ENCODE results near the gene ANKRD33B. TPM values are rescaled to one million over a fixed set of nuclear protein-coding genes. Genes with fewer than 3 reads are reported as not detected.
"Not testable (repeated sequence)": the region's sequence is repeated elsewhere in the genome, so short reads cannot be mapped to it uniquely, and the experiment has no call there.

ANKRD33B gene
- total RNA-seq, 1 donor from 2014 or later: 0.83 TPM

DNA sequence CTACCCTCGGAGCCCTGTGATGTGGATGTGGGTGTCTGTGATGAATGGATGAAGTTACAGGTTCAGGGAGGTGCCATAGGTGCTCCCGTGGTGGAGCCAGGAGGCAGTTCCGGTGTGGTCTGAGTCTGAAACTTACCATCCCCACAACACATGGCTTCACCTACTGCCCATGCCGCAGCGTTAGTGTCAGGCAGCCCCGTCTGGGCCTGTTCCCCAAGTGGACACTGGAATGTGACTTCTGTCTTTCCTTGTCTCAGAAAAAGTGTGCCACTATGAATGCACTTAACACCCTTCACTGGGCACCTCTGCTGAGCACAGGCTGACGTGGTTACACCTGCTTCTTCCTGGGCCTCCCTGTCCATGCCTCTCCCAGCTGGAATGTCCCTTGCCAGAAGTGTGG, 8.6 kb downstream of the ANKRD33B start:
- H3K4me1 Mint-ChIP-seq (ENCODE audit: unreplicated experiment): peaks cover 13% of the 10 kb centered on the region

DNA sequence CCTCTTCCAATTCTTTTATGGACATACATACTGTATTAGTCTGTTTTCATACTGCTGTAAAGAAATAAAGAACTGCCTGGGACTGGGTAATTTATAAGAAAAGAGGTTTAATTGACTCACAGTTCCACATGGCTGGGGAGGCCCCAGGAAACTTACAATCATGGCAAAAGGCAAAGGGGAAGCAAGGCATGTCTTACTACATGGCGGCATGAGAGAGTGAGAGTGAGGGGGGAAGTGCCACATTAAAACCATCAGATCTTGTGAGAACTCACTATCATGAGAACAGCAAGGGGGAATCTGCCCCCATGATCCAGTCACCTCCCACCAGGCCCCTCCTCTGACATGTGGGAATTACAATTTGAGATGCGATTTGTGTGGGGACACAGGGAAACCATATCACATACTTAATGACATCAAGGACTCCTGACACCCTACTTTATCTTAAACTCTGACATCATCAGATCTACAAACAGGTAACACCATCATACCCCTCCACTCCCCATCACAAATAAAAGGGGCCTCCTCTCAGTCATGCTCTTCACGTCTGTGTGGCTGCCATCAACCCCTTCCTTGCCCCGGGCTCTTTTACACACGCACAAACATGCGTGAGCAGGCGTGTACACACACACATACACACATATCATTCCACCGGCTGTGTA, 9.7 kb downstream of the ANKRD33B start:
- TF ChIP-seq, protein P1, sequence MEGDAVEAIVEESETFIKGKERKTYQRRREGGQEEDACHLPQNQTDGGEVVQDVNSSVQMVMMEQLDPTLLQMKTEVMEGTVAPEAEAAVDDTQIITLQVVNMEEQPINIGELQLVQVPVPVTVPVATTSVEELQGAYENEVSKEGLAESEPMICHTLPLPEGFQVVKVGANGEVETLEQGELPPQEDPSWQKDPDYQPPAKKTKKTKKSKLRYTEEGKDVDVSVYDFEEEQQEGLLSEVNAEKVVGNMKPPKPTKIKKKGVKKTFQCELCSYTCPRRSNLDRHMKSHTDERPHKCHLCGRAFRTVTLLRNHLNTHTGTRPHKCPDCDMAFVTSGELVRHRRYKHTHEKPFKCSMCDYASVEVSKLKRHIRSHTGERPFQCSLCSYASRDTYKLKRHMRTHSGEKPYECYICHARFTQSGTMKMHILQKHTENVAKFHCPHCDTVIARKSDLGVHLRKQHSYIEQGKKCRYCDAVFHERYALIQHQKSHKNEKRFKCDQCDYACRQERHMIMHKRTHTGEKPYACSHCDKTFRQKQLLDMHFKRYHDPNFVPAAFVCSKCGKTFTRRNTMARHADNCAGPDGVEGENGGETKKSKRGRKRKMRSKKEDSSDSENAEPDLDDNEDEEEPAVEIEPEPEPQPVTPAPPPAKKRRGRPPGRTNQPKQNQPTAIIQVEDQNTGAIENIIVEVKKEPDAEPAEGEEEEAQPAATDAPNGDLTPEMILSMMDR (IDR thresholded peaks at IDR 0.05): no peak
- no peak overlapping the region for H3K27ac Mint-ChIP-seq (ENCODE audit: unreplicated experiment)

More for the DNA sequence above, 8.6 kb downstream of the ANKRD33B start:
- H3K36me3 Mint-ChIP-seq (ENCODE audit: unreplicated experiment): no peaks in the 10 kb centered on the region
- no peak overlapping the region for H3K27ac Mint-ChIP-seq (ENCODE audit: unreplicated experiment)
- TF ChIP-seq, protein P1 (IDR thresholded peaks at IDR 0.05): no peak
- H3K9me3 Mint-ChIP-seq (ENCODE audit: unreplicated experiment): no peaks in the 10 kb centered on the region
- H3K27me3 Mint-ChIP-seq (ENCODE audit: unreplicated experiment): no peaks in the 10 kb centered on the region
- DNase-seq (ENCODE audit: extremely low spot score, unreplicated experiment): no peak
- H3K4me3 Mint-ChIP-seq (ENCODE audit: unreplicated experiment): no peak overlapping the region

DNA sequence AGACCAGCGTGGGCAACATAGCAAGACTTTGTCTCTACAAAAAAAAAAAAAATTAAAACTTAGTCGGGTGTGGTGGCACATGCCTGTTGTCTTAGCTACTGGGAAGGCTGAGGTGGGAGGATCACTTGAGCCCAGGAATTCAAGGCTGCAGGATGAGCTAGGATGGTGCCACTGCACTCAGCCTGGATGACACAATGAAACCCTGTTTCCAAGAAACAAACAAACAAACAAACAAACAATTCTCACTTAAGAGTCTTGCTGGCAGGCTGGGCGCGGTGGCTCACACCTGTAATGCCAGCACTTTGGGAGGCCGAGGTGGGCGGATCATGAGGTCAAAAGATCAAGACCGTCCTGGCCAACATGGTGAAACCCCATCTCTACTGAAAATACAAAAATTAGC, 11.0 kb downstream of the ANKRD33B start:
- DNase-seq (ENCODE audit: extremely low spot score, unreplicated experiment); H3K9me3 Mint-ChIP-seq (ENCODE audit: unreplicated experiment); H3K4me3 Mint-ChIP-seq (ENCODE audit: unreplicated experiment); H3K36me3 Mint-ChIP-seq (ENCODE audit: unreplicated experiment); H3K4me1 Mint-ChIP-seq (ENCODE audit: unreplicated experiment); H3K27ac Mint-ChIP-seq (ENCODE audit: unreplicated experiment); H3K27me3 Mint-ChIP-seq (ENCODE audit: unreplicated experiment): not testable (repeated sequence)

More for the DNA sequence above, 9.7 kb downstream of the ANKRD33B start:
- no peaks in the 10 kb centered on the region for H3K9me3 Mint-ChIP-seq (ENCODE audit: unreplicated experiment)
- DNase-seq (ENCODE audit: extremely low spot score, unreplicated experiment): no peak
- H3K4me3 Mint-ChIP-seq (ENCODE audit: unreplicated experiment): no peak overlapping the region
- peaks cover 6% of the 10 kb centered on the region for H3K4me1 Mint-ChIP-seq (ENCODE audit: unreplicated experiment)
- H3K36me3 Mint-ChIP-seq (ENCODE audit: unreplicated experiment): no peaks in the 10 kb centered on the region
- no peaks in the 10 kb centered on the region for H3K27me3 Mint-ChIP-seq (ENCODE audit: unreplicated experiment)

DNA sequence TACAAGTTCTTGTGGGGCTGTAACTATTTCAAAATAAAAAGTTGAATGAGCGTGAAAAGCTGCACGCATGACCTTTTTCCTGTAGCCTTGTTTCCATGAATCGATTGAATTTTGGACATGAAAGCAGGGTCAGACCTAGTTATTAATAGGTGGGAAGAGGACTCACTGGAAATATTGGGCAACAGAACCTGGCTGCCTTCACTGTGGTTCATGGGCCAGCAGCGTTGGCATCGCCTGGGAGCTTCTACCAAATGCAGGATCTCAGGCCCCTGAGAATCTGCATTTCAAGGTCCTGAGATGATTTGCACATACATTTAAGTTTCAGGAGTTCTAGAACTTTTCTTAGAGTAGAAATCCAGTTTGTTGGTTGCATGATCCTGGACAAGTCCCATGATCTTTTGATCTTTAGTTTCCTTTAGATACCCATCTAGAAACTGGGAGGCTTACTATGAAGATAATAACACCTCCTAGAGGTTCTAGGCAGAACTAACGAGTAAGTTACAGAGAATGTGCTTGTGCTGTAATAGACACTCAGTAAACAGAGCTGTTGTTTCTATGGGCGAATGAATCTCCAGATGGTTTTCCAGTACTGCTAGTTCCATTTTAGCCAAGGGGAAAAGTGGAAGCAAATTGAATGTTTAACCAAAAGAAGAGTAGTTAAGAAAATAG, 12.4 kb downstream of the ANKRD33B start:
- peaks cover 7% of the 10 kb centered on the region for H3K4me1 Mint-ChIP-seq (ENCODE audit: unreplicated experiment)
- DNase-seq (ENCODE audit: extremely low spot score, unreplicated experiment): no peak
- H3K9me3 Mint-ChIP-seq (ENCODE audit: unreplicated experiment): no peaks in the 10 kb centered on the region
- no peak overlapping the region for H3K4me3 Mint-ChIP-seq (ENCODE audit: unreplicated experiment)
- H3K27ac Mint-ChIP-seq (ENCODE audit: unreplicated experiment): no peak overlapping the region
- TF ChIP-seq, protein P1 (IDR thresholded peaks at IDR 0.05): no peak
- H3K36me3 Mint-ChIP-seq (ENCODE audit: unreplicated experiment): no peaks in the 10 kb centered on the region
- H3K27me3 Mint-ChIP-seq (ENCODE audit: unreplicated experiment): no peaks in the 10 kb centered on the region

DNA sequence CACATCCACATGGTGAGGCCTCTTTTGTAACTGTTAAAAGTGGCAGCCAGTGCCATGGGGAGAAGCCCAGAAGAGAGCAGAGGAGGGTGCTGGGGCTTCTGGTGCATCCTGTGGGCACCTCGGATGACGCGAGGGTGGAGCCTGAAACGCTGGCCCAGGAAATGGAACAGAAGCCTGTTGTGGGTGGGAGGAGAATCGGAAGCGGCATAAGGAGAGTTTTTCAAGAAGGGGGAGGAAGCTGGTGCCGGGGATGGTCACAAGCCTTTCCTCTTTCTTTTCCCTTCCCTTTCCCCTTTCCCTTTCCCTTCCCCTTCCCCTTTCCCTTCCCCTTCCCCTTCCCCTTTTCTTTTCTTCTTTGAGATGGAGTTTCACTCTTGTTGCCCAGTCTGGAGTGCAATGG, 12.9 kb downstream of the ANKRD33B start:
- peaks cover 8% of the 10 kb centered on the region for H3K4me1 Mint-ChIP-seq (ENCODE audit: unreplicated experiment)
- H3K36me3 Mint-ChIP-seq (ENCODE audit: unreplicated experiment): no peaks in the 10 kb centered on the region
- no peak overlapping the region for H3K27ac Mint-ChIP-seq (ENCODE audit: unreplicated experiment)
- TF ChIP-seq, protein P1 (IDR thresholded peaks at IDR 0.05): no peak
- no peaks in the 10 kb centered on the region for H3K27me3 Mint-ChIP-seq (ENCODE audit: unreplicated experiment)
- H3K9me3 Mint-ChIP-seq (ENCODE audit: unreplicated experiment): no peaks in the 10 kb centered on the region
- no peak overlapping the region for H3K4me3 Mint-ChIP-seq (ENCODE audit: unreplicated experiment)
- no peak for DNase-seq (ENCODE audit: extremely low spot score, unreplicated experiment)

Measured in osteocyte (in vitro differentiated cells).